ENCODE results near the gene MISP.
"Not testable (repeated sequence)": the region's sequence is repeated elsewhere in the genome, so short reads cannot be mapped to it uniquely, and the experiment has no call there.

- TF ChIP-seq SPI1 (IDR thresholded peaks at IDR 0.05; ENCODE audit: borderline replicate concordance, low read depth); POLR2AphosphoS5 (IDR thresholded peaks at IDR 0.05; ENCODE audit: low read depth); CTCF (IDR thresholded peaks at IDR 0.05; ENCODE audit: insufficient read depth, low read length); REST (IDR thresholded peaks at IDR 0.05; ENCODE audit: insufficient replicate concordance, low read depth): not testable (repeated sequence)
Observed at GRCh38 chr19:745138-745537, 5.8 kb upstream of the MISP start.
